Measurements from ENCODE around the gene CELF4. TPM values are rescaled to one million over a fixed set of nuclear protein-coding genes. Genes with fewer than 3 reads are reported as not detected.

Gene CELF4
- total RNA-seq, 1 experiment from 2014 or later: not detected

DNA sequence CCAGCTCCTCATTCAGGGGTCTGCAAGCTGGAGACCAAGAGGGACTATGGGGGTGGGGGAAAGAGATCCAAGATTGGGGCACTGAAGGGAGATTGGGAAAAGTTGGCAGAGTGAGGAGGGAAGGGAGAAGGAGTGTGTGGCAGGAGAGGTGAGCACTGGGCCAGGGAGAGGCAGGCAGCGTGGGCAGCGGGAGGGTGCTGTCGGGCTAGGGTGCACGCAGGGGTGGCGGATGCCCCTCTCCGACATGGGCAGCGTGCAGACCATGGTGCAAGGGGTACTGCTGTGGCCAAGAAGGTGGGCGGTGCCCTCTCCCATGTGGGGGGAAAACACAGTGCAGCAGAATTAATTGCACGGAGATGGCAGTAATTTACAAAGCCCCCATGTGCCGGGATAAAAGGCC lies 74.1 kb downstream of the CELF4 start:
- intact Hi-C loops (cut with micrococcal nuclease; ENCODE audit: unreplicated experiment) (no loop called here), in situ Hi-C loops (cut with HindIII; ENCODE audit: low pct_unique_long_range_greater_than_20kb, low sequenced_read_pairs) (no loop called here)
- H3K9me3 ChIP-seq (ENCODE audit: control insufficient read depth, insufficient read depth, low read depth, low read length): no peaks in the 10 kb centered on the region
- ATAC-seq: no peak
- H3K27me3 ChIP-seq (ENCODE audit: control insufficient read depth, insufficient read depth, low read length): no peaks in the 10 kb centered on the region; the same call in 1 of the 2 replicates
- H3K4me3 ChIP-seq (ENCODE audit: low read depth in 2 of 2, low read length in 2 of 2): no peak overlapping the region
- H3K36me3 ChIP-seq (ENCODE audit: control insufficient read depth, insufficient read depth, low read length): no peaks in the 10 kb centered on the region
- no peak overlapping the region for H3K27ac ChIP-seq (ENCODE audit: low read length)
- DNase-seq (ENCODE audit: low read depth, low spot score): no peak
- TF ChIP-seq, protein P1, sequence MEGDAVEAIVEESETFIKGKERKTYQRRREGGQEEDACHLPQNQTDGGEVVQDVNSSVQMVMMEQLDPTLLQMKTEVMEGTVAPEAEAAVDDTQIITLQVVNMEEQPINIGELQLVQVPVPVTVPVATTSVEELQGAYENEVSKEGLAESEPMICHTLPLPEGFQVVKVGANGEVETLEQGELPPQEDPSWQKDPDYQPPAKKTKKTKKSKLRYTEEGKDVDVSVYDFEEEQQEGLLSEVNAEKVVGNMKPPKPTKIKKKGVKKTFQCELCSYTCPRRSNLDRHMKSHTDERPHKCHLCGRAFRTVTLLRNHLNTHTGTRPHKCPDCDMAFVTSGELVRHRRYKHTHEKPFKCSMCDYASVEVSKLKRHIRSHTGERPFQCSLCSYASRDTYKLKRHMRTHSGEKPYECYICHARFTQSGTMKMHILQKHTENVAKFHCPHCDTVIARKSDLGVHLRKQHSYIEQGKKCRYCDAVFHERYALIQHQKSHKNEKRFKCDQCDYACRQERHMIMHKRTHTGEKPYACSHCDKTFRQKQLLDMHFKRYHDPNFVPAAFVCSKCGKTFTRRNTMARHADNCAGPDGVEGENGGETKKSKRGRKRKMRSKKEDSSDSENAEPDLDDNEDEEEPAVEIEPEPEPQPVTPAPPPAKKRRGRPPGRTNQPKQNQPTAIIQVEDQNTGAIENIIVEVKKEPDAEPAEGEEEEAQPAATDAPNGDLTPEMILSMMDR (IDR thresholded peaks at IDR 0.05): no peak
- no peak for TF ChIP-seq TCF7L2 (IDR thresholded peaks at IDR 0.05; ENCODE audit: low read depth, low read length)
- TF ChIP-seq, protein P2, sequence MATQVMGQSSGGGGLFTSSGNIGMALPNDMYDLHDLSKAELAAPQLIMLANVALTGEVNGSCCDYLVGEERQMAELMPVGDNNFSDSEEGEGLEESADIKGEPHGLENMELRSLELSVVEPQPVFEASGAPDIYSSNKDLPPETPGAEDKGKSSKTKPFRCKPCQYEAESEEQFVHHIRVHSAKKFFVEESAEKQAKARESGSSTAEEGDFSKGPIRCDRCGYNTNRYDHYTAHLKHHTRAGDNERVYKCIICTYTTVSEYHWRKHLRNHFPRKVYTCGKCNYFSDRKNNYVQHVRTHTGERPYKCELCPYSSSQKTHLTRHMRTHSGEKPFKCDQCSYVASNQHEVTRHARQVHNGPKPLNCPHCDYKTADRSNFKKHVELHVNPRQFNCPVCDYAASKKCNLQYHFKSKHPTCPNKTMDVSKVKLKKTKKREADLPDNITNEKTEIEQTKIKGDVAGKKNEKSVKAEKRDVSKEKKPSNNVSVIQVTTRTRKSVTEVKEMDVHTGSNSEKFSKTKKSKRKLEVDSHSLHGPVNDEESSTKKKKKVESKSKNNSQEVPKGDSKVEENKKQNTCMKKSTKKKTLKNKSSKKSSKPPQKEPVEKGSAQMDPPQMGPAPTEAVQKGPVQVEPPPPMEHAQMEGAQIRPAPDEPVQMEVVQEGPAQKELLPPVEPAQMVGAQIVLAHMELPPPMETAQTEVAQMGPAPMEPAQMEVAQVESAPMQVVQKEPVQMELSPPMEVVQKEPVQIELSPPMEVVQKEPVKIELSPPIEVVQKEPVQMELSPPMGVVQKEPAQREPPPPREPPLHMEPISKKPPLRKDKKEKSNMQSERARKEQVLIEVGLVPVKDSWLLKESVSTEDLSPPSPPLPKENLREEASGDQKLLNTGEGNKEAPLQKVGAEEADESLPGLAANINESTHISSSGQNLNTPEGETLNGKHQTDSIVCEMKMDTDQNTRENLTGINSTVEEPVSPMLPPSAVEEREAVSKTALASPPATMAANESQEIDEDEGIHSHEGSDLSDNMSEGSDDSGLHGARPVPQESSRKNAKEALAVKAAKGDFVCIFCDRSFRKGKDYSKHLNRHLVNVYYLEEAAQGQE (IDR thresholded peaks at IDR 0.05; ENCODE audit: insufficient read depth in 1 of 2, low read depth in 2 of 2, low read length in 1 of 2): no peak
- ChIA-PET CTCF (no interaction called here), POLR2A (no interaction called here)
- H3K4me1 ChIP-seq (ENCODE audit: control insufficient read depth, insufficient read depth, low read length): no peaks in the 10 kb centered on the region
- no TSS peak for BruUV-seq (replicated peaks)

DNA sequence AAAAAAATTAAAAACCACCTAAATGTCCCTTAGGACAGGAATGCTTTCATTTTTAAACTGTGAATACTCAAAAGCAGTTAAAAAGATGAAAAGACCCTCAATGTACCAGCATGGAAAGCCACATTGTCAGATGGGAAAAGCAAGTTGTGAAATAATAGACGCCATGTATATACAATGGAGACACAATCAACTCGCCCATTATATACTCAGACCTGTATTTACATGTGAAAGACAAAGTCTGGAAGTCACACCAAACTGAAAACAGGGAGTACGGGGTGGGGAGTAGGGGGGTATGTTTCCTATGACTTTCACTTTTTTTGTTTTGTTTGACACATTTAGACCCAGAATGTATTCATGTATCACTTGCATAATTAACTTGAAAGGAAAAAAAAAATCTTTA lies 75.6 kb downstream of the CELF4 start:
- no TSS peak for BruUV-seq (replicated peaks)
- Histone ChIP-seq H3K4me3 (ENCODE audit: low read depth in 2 of 2, low read length in 2 of 2) (no peak overlapping the region), H3K36me3 (ENCODE audit: control insufficient read depth, insufficient read depth, low read length) (no peaks in the 10 kb centered on the region), H3K27me3 (ENCODE audit: control insufficient read depth, insufficient read depth, low read length) (no peaks in the 10 kb centered on the region; the same call in 1 of the 2 replicates), H3K9me3 (ENCODE audit: control insufficient read depth, insufficient read depth, low read depth, low read length) (no peaks in the 10 kb centered on the region), H3K27ac (ENCODE audit: low read length) (no peak overlapping the region), H3K4me1 (ENCODE audit: control insufficient read depth, insufficient read depth, low read length) (no peaks in the 10 kb centered on the region)
- ATAC-seq (no peak), DNase-seq (ENCODE audit: low read depth, low spot score) (no peak)
- ChIA-PET POLR2A (no interaction called here), CTCF (no interaction called here)
- no peak for TF ChIP-seq TCF7L2 (IDR thresholded peaks at IDR 0.05; ENCODE audit: low read depth, low read length)
- TF ChIP-seq, protein P2 (IDR thresholded peaks at IDR 0.05; ENCODE audit: insufficient read depth in 1 of 2, low read depth in 2 of 2, low read length in 1 of 2): no peak
- TF ChIP-seq, protein P1 (IDR thresholded peaks at IDR 0.05): no peak
- TF ChIP-seq SIN3A (IDR thresholded peaks at IDR 0.05; ENCODE audit: borderline replicate concordance, insufficient read depth, low read depth, low read length): no peak
- TF ChIP-seq POLR2AphosphoS5 (IDR thresholded peaks at IDR 0.05; ENCODE audit: low read depth, low read length): no peak
- in situ Hi-C loops (cut with HindIII; ENCODE audit: low pct_unique_long_range_greater_than_20kb, low sequenced_read_pairs) (no loop called here), intact Hi-C loops (cut with micrococcal nuclease; ENCODE audit: unreplicated experiment) (no loop called here)
